Smooth muscle cell (in vitro differentiated cells): Measurements from ENCODE around the gene GPC5. TPM values are rescaled to one million over a fixed set of nuclear protein-coding genes. Genes with fewer than 3 reads are reported as not detected.

Experiments
- DNase-seq: peaks from one replicate; lab custom pipeline; 2025; ENCODE audit not compliant: unreplicated experiment; lab: John Stamatoyannopoulos, UW
- H2AFZ ChIP-seq: fragments of 200-600 bp; sonication (generic); 2 replicates; pipeline ENCODE4 v1.6.0; 2016; ENCODE audit warnings: antibody characterized with exemption, low read depth, mild to moderate bottlenecking
- H3F3A ChIP-seq: fragments of 200-600 bp; sonication (generic); 2 replicates; pipeline ENCODE4 v1.6.0; 2017; ENCODE audit warnings: antibody characterized with exemption, low read depth
- H3K27ac ChIP-seq: fragments of 200-600 bp; sonication (generic); 2 replicates; pipeline ENCODE4 v1.5.1; 2016; ENCODE audit warnings: low read depth, mild to moderate bottlenecking
- H3K27me3 ChIP-seq: fragments of 200-600 bp; sonication (generic); 2 replicates; pipeline ENCODE4 v1.6.1; 2016; ENCODE audit warnings: low read depth, mild to moderate bottlenecking
- H3K36me3 ChIP-seq: fragments of 200-600 bp; sonication (generic); 2 replicates; pipeline ENCODE4 v1.5.1; 2016; ENCODE audit warnings: low read depth
- H3K4me1 ChIP-seq: fragments of 200-600 bp; sonication (generic); 2 replicates; pipeline ENCODE4 v1.5.1; 2016; ENCODE audit warnings: low read depth
- H3K4me2 ChIP-seq: fragments of 200-600 bp; sonication (generic); 2 replicates; pipeline ENCODE4 v1.6.0; 2016; ENCODE audit warnings: mild to moderate bottlenecking
- H3K4me3 ChIP-seq: fragments of 200-600 bp; sonication (generic); 2 replicates; pipeline ENCODE4 v1.5.1; 2016; ENCODE audit warnings: mild to moderate bottlenecking
- H3K79me2 ChIP-seq: fragments of 200-600 bp; sonication (generic); 2 replicates; pipeline ENCODE4 v1.6.0; 2016; ENCODE audit warnings: low read depth, mild to moderate bottlenecking
- H3K9ac ChIP-seq: fragments of 200-600 bp; sonication (generic); 2 replicates; pipeline ENCODE4 v1.6.0; 2016; ENCODE audit warnings: low read depth
- H3K9me3 ChIP-seq: fragments of 200-600 bp; sonication (generic); replicated peaks from 2 replicates; pipeline ENCODE4 v1.5.1; 2016; ENCODE audit warnings: low read depth
- H4K20me1 ChIP-seq: fragments of 200-600 bp; sonication (generic); 2 replicates; pipeline ENCODE4 v1.6.0; 2016; ENCODE audit warnings: low read depth
- CTCF ChIP-seq: fragments of 200-600 bp; sonication (generic); IDR thresholded peaks from 2 replicates; pipeline ENCODE4 v1.5.1; 2017; ENCODE audit warnings: borderline replicate concordance, mild to moderate bottlenecking, antibody characterized with exemption; ENCODE audit not compliant: insufficient read depth, poor library complexity, severe bottlenecking
- WGBS: methylation state at CpG from one replicate; pipeline ENCODE4 v1.1.7; 2016; ENCODE audit warnings: low lambda C conversion rate; 5-methylcytosine and 5-hydroxymethylcytosine counted together
- polyA plus RNA-seq: library from polyadenylated mRNA; unstranded; fragments of >200 nt; fragmentation: Nextera tagmentation; extraction: Ambion mirVana; gene quantifications from 2 replicates; pipeline ENCODE4 v1.2.1, GENCODE V29; 2016
- total RNA-seq: library from RNA; depleted of rRNA; stranded (reverse); fragments of >200 nt; gene quantifications from 2 replicates; pipeline ENCODE4 v1.2.3, GENCODE V29; 2014

GPC5 gene
- total and polyA plus RNA-seq, 2 experiments from 2014 or later: 0.99 to 1.0 TPM

- Histone ChIP-seq H3K27ac (no peak overlapping the region), H3K9me3 (no peaks in the 10 kb centered on the region), H3F3A (no peaks in the 10 kb centered on the region), H3K4me1 (no peaks in the 10 kb centered on the region), H3K36me3 (no peaks in the 10 kb centered on the region), H2AFZ (no peak overlapping the region), H3K4me2 (no peak overlapping the region), H4K20me1 (no peaks in the 10 kb centered on the region), H3K79me2 (no peaks in the 10 kb centered on the region), H3K27me3 (no peaks in the 10 kb centered on the region), H3K9ac (no peak overlapping the region), H3K4me3 (no peak overlapping the region)
- no peak for TF ChIP-seq CTCF
- WGBS: 93% methylated on average over 3 of the region's 3 CpGs
- DNase-seq: no peak
These were observed 1224.5 kb downstream of the GPC5 start for GRCh38 chr13:92622905-92623304.

GRCh38 chr13:92626274-92626673 is 1227.9 kb downstream of the GPC5 start:
- no peak overlapping the region for H3K4me3 ChIP-seq
- no peak overlapping the region for H3K27ac ChIP-seq
- H3K4me1 ChIP-seq: no peaks in the 10 kb centered on the region
- H3F3A ChIP-seq: no peaks in the 10 kb centered on the region
- no peak overlapping the region for H2AFZ ChIP-seq
- TF ChIP-seq CTCF: no peak
- WGBS: 81% methylated on average over 4 of the region's 4 CpGs
- no peaks in the 10 kb centered on the region for H3K36me3 ChIP-seq
- no peak overlapping the region for H3K4me2 ChIP-seq
- H3K27me3 ChIP-seq: no peaks in the 10 kb centered on the region
- no peaks in the 10 kb centered on the region for H4K20me1 ChIP-seq
- DNase-seq: no peak
- H3K79me2 ChIP-seq: no peaks in the 10 kb centered on the region
- no peak overlapping the region for H3K9ac ChIP-seq
- no peaks in the 10 kb centered on the region for H3K9me3 ChIP-seq

GRCh38 chr13:92640936-92641335 is 1242.5 kb downstream of the GPC5 start:
- Histone ChIP-seq H3K79me2 (no peaks in the 10 kb centered on the region), H3F3A (no peaks in the 10 kb centered on the region), H3K4me2 (no peak overlapping the region), H3K27ac (no peak overlapping the region), H3K27me3 (peaks cover 7% of the 10 kb centered on the region), H3K9ac (no peak overlapping the region), H3K9me3 (no peaks in the 10 kb centered on the region), H4K20me1 (no peaks in the 10 kb centered on the region), H2AFZ (no peak overlapping the region), H3K36me3 (no peaks in the 10 kb centered on the region), H3K4me1 (no peaks in the 10 kb centered on the region), H3K4me3 (no peak overlapping the region)
- no peak for DNase-seq
- 86% methylated on average over 5 of the region's 5 CpGs for WGBS
- no peak for TF ChIP-seq CTCF

- no peak overlapping the region for H3K27ac ChIP-seq
- H3F3A ChIP-seq: no peaks in the 10 kb centered on the region
- DNase-seq: no peak
- H3K27me3 ChIP-seq: peaks cover 17% of the 10 kb centered on the region
- H3K9me3 ChIP-seq: no peaks in the 10 kb centered on the region
- no peaks in the 10 kb centered on the region for H3K36me3 ChIP-seq
- H3K4me3 ChIP-seq: no peak overlapping the region
- H3K4me2 ChIP-seq: no peak overlapping the region
- TF ChIP-seq CTCF: no peak
- H3K9ac ChIP-seq: no peak overlapping the region
- no peaks in the 10 kb centered on the region for H3K4me1 ChIP-seq
- H4K20me1 ChIP-seq: no peaks in the 10 kb centered on the region
- H3K79me2 ChIP-seq: no peaks in the 10 kb centered on the region
- no peak overlapping the region for H2AFZ ChIP-seq
These were observed 1250.9 kb downstream of the GPC5 start for GRCh38 chr13:92649140-92649813.
